K562 (cell line): Measurements from ENCODE around the gene HNRNPK. TPM values are rescaled to one million over a fixed set of nuclear protein-coding genes. Genes with fewer than 3 reads are reported as not detected.

Experiments
- ATAC-seq: fragments of 200-7000 bp; cut with Tn5 transposase; 3 replicates; pipeline ENCODE4 v1.9.1; 2020; ENCODE audit warnings: moderate library complexity
- BruUV-seq: library from RNA; stranded (reverse); fragments of 400-500 nt; replicated peaks from 2 replicates; lab custom pipeline; 2021; lab: Mats Ljungman, UMichigan
- CTCF ChIA-PET: fragments of 300-600 bp; formaldehyde crosslinking; extraction: SDS; loops from one replicate; lab custom pipeline; 2021; ENCODE audit warnings: low intra/inter-chr PET ratio; lab: Yijun Ruan, JAX
- POLR2A ChIA-PET: fragments of 300-600, 350-650 bp; sonication (Branson Sonifier 250); formaldehyde crosslinking; extraction: SDS; loops from one replicate; lab custom pipeline; 2021; ENCODE audit warnings: antibody characterized with exemption, inconsistent platforms; lab: Yijun Ruan, JAX
- DNase-seq, 4 experiments: peaks; one replicate each; pipeline versions ENCODE4 v3.0.0 to v3.0.0-alpha.2; 2011 to 2018; ENCODE audit warnings: low spot score in 3 of 4, mixed read lengths in 3 of 4; ENCODE audit errors: extremely low read depth in 1 of 4
- FAIRE-seq: peaks from 2 replicates; lab custom pipeline; 2011; peaks lifted over from hg19 to GRCh38; lab: Jason Lieb, UNC
- H2AFZ ChIP-seq: 2 replicates; pipeline ENCODE4 v1.6.0; 2011; ENCODE audit warnings: low read depth, low read length, control low read depth, inconsistent platforms
- H3K27ac ChIP-seq: fragments of 200-600 bp; 3 replicates; pipeline ENCODE4 v1.8.0; 2011; ENCODE audit warnings: low read depth, mild to moderate bottlenecking, control low read depth, inconsistent platforms, low read length, moderate library complexity, mixed read lengths; ENCODE audit errors: extremely low read depth
- H3K27me3 ChIP-seq, 2 experiments: fragments of 300-600 bp in 1 of 2; 2 replicates in 1 of 2; 3 replicates in 1 of 2; pipeline versions ENCODE4 v1.6.0 to v1.8.0; 2011; ENCODE audit warnings: inconsistent platforms in 2 of 2, low read length in 2 of 2, mild to moderate bottlenecking in 1 of 2, mixed read lengths in 1 of 2, moderate library complexity in 1 of 2; ENCODE audit not compliant: control insufficient read depth in 2 of 2, insufficient read depth in 2 of 2
- H3K36me3 ChIP-seq: fragments of 300-600 bp; 3 replicates; pipeline ENCODE4 v1.8.0; 2011; ENCODE audit warnings: mild to moderate bottlenecking, low read length, inconsistent platforms; ENCODE audit not compliant: control insufficient read depth, insufficient read depth
- H3K4me1 ChIP-seq, 2 experiments: fragments of 200-600 bp in 1 of 2; replicated peaks in 1 of 2; 2 replicates in 1 of 2; 3 replicates in 1 of 2; pipeline versions ENCODE4 v1.5.1 to v1.8.0; 2011; ENCODE audit warnings: inconsistent platforms in 2 of 2, low read length in 2 of 2, mild to moderate bottlenecking in 1 of 2, mixed read lengths in 1 of 2, moderate library complexity in 1 of 2; ENCODE audit not compliant: control insufficient read depth in 2 of 2, insufficient read depth in 2 of 2
- H3K4me2 ChIP-seq: 2 replicates; pipeline ENCODE4 v1.6.1; 2011; ENCODE audit warnings: low read length, control low read depth, inconsistent platforms, mixed read lengths; ENCODE audit not compliant: insufficient read depth
- H3K4me3 ChIP-seq: fragments of 200-600 bp; sonication (generic), shearing (Covaris generic); 2 replicates; pipeline ENCODE4 v1.5.1; 2016; ENCODE audit warnings: control low read depth, inconsistent platforms
- H3K79me2 ChIP-seq: fragments of 200-600 bp; 3 replicates; pipeline ENCODE4 v1.8.0; 2011; ENCODE audit warnings: low read length, inconsistent platforms; ENCODE audit not compliant: control insufficient read depth, insufficient read depth
- H3K9ac ChIP-seq, 2 experiments: 2 replicates each; pipeline versions ENCODE4 v1.6.0 to v1.6.1; 2011; ENCODE audit warnings: low read depth in 2 of 2, low read length in 2 of 2, control low read depth in 1 of 2, inconsistent platforms in 1 of 2, mild to moderate bottlenecking in 1 of 2, mixed read lengths in 1 of 2; ENCODE audit not compliant: insufficient read depth in 1 of 2
- H3K9me1 ChIP-seq: one replicate; pipeline ENCODE4 v1.6.0; 2011; ENCODE audit warnings: inconsistent platforms, mild to moderate bottlenecking, low read length, moderate library complexity; ENCODE audit not compliant: control insufficient read depth, insufficient read depth
- H3K9me3 ChIP-seq: replicated peaks from 2 replicates; pipeline ENCODE4 v1.5.1; 2011; ENCODE audit warnings: low read depth, low read length, inconsistent platforms; ENCODE audit not compliant: control insufficient read depth, insufficient read depth
- H4K20me1 ChIP-seq: replicated peaks from 2 replicates; pipeline ENCODE4 v1.6.1; 2011; ENCODE audit warnings: low read length, inconsistent platforms, mixed read lengths; ENCODE audit not compliant: control insufficient read depth, insufficient read depth
- CBX8 ChIP-seq: fragments of 200-600 bp; sonication (generic); IDR thresholded peaks from 2 replicates; pipeline ENCODE4 v1.6.1; 2012; ENCODE audit warnings: borderline replicate concordance, mixed run types, low read depth, mild to moderate bottlenecking, moderate library complexity, mixed read lengths, low read length, control low read depth, inconsistent platforms; ENCODE audit not compliant: poor library complexity, severe bottlenecking; ENCODE audit errors: extremely low read depth
- CEBPZ ChIP-seq: fragments of 150-350 bp; IDR thresholded peaks from 2 replicates; pipeline ENCODE4 v1.6.1; 2014; ENCODE audit warnings: low read depth, mild to moderate bottlenecking, low read length, borderline replicate concordance
- SMARCA5 ChIP-seq: fragments of 450-650 bp; IDR thresholded peaks from 2 replicates; pipeline ENCODE4 v1.6.1; 2016
- U2AF1 ChIP-seq: fragments of 200-400 bp; formaldehyde crosslinking; optimal IDR thresholded peaks from 2 replicates; pipeline ENCODE3; 2017; ENCODE audit warnings: mild to moderate bottlenecking, low read depth, low read length, moderate library complexity
- UBTF ChIP-seq, 2 experiments: IDR thresholded peaks; 2 replicates each; pipeline ENCODE4 v1.6.1; 2012; ENCODE audit warnings: improper control_type of control experiment in 2 of 2, low read depth in 2 of 2, low read length in 2 of 2, borderline replicate concordance in 1 of 2
- ZBED1 ChIP-seq: IDR thresholded peaks from 2 replicates; pipeline ENCODE4 v1.6.1; 2014
- ZNF785 ChIP-seq: fragments of 250-450 bp; sonication (Bioruptor Pico); IDR thresholded peaks from 2 replicates; pipeline ENCODE4 v1.4.0; 2020; ENCODE audit warnings: mild to moderate bottlenecking
- WGBS: fragments of 100-300 bp; shearing (Covaris generic); methylation state at CpG from one replicate; pipeline ENCODE4 v1.1.6; 2016; ENCODE audit warnings: low coverage, mixed read lengths; ENCODE audit not compliant: insufficient coverage; ENCODE audit errors: missing lambda C conversion rate; 5-methylcytosine and 5-hydroxymethylcytosine counted together
- in situ Hi-C: fragments of 300-500 bp; cut with MboI; formaldehyde crosslinking; loops from 4 replicates; pipeline ENCODE4 v1.15.0; 2018; ENCODE audit warnings: inconsistent platforms, mixed read lengths
- intact Hi-C: fragments of 100-400 bp; cut with micrococcal nuclease; formaldehyde crosslinking; loops from 2 replicates; pipeline ENCODE4 v1.14.2; 2022
- polyA plus RNA-seq, 8 experiments: library from polyadenylated mRNA; depleted of rRNA in 4 of 8; stranded (reverse) in 5 of 8; unstranded in 3 of 8; fragments of >200 nt; fragmentation: Nextera tagmentation in 2 of 8; fragmentation: Illumina TruSeq in 1 of 8; extraction: Ambion mirVana in 2 of 8; extraction: Trizol in 1 of 8; gene quantifications; 2 replicates each; pipeline versions ENCODE4 v1.2.1 to v1.2.3, GENCODE V29; 2011 to 2014; ENCODE audit warnings: inconsistent platforms in 1 of 8, missing spikeins in 1 of 8
- total RNA-seq, 7 experiments: library from RNA; depleted of rRNA in 6 of 7; stranded (reverse); fragments of >200 nt in 6 of 7; fragmentation: Illumina TruSeq in 2 of 7; extraction: Trizol in 2 of 7; gene quantifications; 2 replicates each; pipeline versions ENCODE4 v1.2.1 to v1.2.3, GENCODE V29; 2011 to 2021; ENCODE audit warnings: low replicate concordance in 1 of 7
- TF ChIP-seq, protein P1 (sequence below): fragments of 450-650 bp; IDR thresholded peaks from 2 replicates; pipeline ENCODE4 v1.6.1; 2016; ENCODE audit warnings: low read depth, mild to moderate bottlenecking, moderate library complexity
- TF ChIP-seq, protein P2 (sequence below): fragments of 250-450 bp; sonication (Bioruptor Pico); IDR thresholded peaks from 2 replicates; pipeline ENCODE4 v1.5.0; 2020; ENCODE audit warnings: mild to moderate bottlenecking, borderline replicate concordance
- TF ChIP-seq, protein P3 (sequence below): fragments of 150-350 bp; conservative IDR thresholded peaks from 2 replicates; pipeline ENCODE4 v1.6.1; 2014; ENCODE audit warnings: low read length

Gene HNRNPK
- total and polyA plus RNA-seq, 9 of the 15 experiments (the other 6 are each of a cell fraction or from before 2014, with no cell fraction given): 224 to 883 (median 618) TPM

GRCh38 chr9:83959061-83959460 is 21.0 kb downstream of the HNRNPK start:
- ChIA-PET CTCF (no interaction called here), POLR2A (interaction anchor here (0.7 kb wide), 1 partner anchor 9 kb away, joined by 3 read pairs; no protein-coding TSS in a partner anchor)
- no peak overlapping the region for H3K27ac ChIP-seq
- H3K79me2 ChIP-seq: peaks cover 23% of the 10 kb centered on the region
- no peaks in the 10 kb centered on the region for H3K27me3 ChIP-seq
- H2AFZ ChIP-seq: no peak overlapping the region
- 60% methylated on average over 1 of the region's 4 CpGs for WGBS
- intact Hi-C loops: no loop called here
- no peak overlapping the region for H3K4me2 ChIP-seq
- no peak overlapping the region for H3K4me3 ChIP-seq
- FAIRE-seq (no peak), ATAC-seq (no peak), DNase-seq (no peak)
- no peak overlapping the region for H3K9ac ChIP-seq
- BruUV-seq: no TSS peak
- no peaks in the 10 kb centered on the region for H3K9me3 ChIP-seq
- in situ Hi-C loops: no loop called here
- H3K36me3 ChIP-seq: no peaks in the 10 kb centered on the region; the same call in 2 of the 3 replicates
- H3K9me1 ChIP-seq: no peaks in the 10 kb centered on the region
- peaks cover 7 to 14% of the 10 kb centered on the region in 2 experiments; a peak in 4 of 5 replicates for H3K4me1 ChIP-seq
- H4K20me1 ChIP-seq: no peaks in the 10 kb centered on the region
- TF ChIP-seq, protein P1, sequence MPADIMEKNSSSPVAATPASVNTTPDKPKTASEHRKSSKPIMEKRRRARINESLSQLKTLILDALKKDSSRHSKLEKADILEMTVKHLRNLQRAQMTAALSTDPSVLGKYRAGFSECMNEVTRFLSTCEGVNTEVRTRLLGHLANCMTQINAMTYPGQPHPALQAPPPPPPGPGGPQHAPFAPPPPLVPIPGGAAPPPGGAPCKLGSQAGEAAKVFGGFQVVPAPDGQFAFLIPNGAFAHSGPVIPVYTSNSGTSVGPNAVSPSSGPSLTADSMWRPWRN: no peak
- no peak for TF ChIP-seq U2AF1
- no peak for TF ChIP-seq CEBPZ
- TF ChIP-seq ZBED1: no peak
- no peak for TF ChIP-seq CBX8
- TF ChIP-seq UBTF (IDR thresholded peaks at IDR 0.05; ENCODE audit: borderline replicate concordance in 1 of 2, low read depth in 2 of 2, low read length in 2 of 2): no peak
- TF ChIP-seq, protein P2, sequence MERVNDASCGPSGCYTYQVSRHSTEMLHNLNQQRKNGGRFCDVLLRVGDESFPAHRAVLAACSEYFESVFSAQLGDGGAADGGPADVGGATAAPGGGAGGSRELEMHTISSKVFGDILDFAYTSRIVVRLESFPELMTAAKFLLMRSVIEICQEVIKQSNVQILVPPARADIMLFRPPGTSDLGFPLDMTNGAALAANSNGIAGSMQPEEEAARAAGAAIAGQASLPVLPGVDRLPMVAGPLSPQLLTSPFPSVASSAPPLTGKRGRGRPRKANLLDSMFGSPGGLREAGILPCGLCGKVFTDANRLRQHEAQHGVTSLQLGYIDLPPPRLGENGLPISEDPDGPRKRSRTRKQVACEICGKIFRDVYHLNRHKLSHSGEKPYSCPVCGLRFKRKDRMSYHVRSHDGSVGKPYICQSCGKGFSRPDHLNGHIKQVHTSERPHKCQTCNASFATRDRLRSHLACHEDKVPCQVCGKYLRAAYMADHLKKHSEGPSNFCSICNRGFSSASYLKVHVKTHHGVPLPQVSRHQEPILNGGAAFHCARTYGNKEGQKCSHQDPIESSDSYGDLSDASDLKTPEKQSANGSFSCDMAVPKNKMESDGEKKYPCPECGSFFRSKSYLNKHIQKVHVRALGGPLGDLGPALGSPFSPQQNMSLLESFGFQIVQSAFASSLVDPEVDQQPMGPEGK (CRISPR knock-in tag): no peak
- no peak for TF ChIP-seq ZNF785 (CRISPR knock-in tag)
- no peak for TF ChIP-seq SMARCA5
- TF ChIP-seq, protein P3, sequence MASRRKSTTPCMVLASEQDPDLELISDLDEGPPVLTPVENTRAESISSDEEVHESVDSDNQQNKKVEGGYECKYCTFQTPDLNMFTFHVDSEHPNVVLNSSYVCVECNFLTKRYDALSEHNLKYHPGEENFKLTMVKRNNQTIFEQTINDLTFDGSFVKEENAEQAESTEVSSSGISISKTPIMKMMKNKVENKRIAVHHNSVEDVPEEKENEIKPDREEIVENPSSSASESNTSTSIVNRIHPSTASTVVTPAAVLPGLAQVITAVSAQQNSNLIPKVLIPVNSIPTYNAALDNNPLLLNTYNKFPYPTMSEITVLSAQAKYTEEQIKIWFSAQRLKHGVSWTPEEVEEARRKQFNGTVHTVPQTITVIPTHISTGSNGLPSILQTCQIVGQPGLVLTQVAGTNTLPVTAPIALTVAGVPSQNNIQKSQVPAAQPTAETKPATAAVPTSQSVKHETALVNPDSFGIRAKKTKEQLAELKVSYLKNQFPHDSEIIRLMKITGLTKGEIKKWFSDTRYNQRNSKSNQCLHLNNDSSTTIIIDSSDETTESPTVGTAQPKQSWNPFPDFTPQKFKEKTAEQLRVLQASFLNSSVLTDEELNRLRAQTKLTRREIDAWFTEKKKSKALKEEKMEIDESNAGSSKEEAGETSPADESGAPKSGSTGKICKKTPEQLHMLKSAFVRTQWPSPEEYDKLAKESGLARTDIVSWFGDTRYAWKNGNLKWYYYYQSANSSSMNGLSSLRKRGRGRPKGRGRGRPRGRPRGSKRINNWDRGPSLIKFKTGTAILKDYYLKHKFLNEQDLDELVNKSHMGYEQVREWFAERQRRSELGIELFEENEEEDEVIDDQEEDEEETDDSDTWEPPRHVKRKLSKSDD: no peak
